GM19025 (cell line): Measurements from ENCODE around the gene BPIFA1.

Experiments
- ATAC-seq: cut with Tn5 transposase; IDR thresholded peaks from one replicate; pipeline ENCODE4 v1.9.1; 2021; ENCODE audit warnings: mild to moderate bottlenecking, low read depth, moderate library complexity; ENCODE audit not compliant: unreplicated experiment

BPIFA1 gene

DNA sequence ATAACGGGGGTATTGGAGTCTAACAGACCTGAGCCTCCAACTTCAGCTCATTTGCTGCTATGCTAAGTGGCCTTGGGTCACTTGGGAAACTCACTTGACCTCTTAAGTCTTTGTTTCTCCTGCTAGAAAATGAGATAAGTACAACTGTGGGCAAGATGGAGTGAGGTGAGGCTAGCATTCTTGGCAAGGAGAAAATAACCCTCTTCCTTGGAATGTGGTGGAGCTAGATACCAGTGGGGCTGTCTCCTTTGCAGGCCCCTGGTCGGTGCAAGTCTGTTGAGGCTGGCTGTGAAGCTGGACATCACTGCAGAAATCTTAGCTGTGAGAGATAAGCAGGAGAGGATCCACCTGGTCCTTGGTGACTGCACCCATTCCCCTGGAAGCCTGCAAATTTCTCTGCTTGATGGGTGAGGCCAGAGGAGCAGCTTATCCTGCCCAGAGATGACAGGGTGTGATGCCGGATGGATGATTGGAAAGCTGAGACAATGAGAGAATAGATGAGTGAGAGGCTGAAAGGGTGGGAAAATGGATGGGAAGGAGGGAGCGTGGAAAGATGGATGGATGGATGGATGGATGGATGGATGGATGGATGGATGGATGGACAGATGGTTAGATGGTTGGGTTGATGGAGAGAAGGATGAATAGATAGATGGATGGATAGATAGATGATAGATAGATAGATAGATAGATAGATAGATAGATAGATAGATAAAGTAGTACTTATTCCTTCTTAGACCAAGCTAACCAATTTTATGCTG, 4.4 kb downstream of the BPIFA1 start:
- ATAC-seq, result no peak

DNA sequence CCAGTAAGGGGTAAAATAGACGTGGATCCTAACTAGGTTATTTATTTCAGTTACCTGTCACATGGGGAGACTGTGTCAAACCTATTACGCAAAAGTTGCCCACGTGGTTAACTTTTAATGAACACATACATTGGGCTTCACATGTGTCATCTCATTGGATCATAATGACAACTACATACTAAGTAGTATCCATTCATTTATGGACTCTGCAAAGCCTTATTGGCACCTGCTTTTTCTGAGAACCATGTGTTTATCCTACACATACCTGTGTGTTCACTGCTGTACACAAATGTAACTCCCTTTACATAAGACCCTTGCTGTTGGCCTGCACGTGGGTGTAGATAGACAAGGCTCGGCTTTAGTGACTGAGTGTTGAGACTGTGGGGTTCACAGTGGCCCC, 5.1 kb downstream of the BPIFA1 start:
- ATAC-seq, result no peak

DNA sequence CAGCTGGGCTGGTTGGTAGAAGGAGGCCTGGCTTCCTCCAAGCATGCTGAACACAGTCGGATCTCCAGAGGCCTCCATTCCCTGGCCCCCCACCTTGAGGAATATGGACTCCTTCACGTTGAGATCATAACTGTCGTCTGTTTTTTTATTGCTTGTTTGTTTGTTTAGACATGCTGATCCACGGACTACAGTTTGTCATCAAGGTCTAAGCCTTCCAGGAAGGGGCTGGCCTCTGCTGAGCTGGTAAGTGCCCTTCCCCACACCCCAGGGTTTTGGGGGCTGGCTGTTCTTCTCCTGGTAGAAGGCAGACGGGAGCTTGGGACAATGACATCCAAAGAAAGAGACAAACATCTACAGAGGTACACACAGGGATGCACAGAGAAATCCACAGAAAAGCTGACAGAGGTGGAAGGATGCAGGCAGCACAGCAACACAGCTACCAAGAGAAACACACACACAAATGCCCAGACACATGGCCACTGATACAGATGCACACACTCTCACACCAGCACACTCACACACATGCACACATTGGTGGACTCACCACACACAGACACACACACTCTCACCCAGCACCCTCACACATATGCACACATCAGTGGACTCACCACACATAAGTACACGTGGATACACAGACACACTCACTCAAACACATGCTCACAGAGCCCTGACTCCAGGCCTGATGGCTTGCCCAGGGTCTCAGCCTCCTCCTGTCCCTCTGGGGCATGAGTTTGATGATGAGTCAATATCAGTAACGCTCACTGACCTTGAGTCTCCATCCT, 6.7 kb downstream of the BPIFA1 start:
- ATAC-seq, result no peak

DNA sequence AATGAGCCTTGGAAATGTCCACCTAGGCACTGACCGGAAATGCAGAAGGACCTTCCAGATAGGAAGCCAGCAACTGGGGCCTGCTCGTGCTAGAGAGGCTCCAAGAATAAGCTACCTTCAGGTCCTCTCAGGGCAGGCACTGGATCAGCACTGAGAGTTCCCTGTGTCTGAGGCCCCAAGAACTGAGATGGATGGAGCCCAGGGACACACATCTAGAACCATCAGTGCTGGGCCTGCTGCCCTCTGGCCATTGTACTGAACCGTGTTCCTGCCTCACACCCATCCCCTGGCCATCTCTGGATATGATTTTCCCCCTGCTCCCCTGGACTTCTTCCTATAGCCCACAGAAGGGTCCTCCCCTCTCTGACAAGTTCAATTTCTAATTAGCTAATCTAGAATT, 10.3 kb downstream of the BPIFA1 start:
- ATAC-seq, result no peak

DNA sequence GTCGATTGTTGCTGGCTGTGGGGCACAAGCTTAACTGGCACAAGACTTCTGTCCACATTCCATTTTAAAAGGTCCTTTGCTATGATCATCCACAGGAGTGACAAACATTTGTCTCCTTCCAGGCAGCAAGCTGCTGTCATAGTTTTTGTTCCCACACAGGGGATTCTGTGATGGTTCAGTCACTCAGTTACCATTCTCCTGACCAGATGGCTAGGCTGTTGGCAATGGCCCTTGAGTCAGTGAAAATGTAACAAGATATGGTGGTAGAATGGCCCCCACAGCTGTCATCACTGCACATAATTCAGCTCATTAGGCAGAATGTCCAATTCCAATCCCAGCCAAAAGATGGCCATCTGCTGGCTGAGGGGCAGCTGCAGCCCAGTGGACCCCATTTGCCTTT, 13.7 kb downstream of the BPIFA1 start:
- no peak for ATAC-seq

DNA sequence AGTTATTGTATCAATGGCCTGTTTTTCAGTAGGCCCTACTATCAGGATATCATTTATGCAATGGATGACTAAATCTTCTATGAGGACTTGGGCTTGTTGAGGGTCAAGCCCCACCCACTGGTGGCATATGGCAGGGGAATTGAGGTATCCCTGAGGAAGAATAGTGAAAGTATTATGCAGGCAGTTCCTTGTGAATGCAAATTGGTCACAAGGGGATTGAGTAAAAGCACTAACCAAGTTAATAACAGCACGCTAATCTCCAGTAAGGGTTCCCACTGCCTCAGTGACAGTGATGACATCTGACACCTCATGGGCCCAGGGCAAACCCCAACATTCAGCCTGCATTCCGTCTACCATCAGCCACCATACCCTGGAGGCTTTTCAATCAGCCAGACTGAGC, 14.9 kb downstream of the BPIFA1 start:
- no peak for ATAC-seq

DNA sequence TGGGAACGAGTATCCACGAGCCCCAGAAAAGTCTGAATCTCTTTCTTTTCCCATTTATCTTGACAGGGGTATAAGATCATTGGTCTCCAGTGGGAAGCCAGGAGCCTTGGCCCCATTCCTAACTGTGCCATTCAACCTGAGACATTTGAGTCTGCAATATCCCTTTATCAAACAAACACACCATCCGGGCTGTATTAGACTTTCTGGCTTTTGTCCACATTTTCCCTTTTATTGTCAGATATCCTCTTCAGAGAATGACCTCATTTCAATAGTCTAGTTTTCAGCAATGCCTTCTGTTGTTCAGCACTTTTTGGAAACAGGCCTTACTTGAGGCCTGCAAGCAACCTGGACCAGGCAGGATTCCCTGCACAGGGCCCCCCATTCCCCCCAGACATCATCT, 15.7 kb downstream of the BPIFA1 start:
- no peak for ATAC-seq

DNA sequence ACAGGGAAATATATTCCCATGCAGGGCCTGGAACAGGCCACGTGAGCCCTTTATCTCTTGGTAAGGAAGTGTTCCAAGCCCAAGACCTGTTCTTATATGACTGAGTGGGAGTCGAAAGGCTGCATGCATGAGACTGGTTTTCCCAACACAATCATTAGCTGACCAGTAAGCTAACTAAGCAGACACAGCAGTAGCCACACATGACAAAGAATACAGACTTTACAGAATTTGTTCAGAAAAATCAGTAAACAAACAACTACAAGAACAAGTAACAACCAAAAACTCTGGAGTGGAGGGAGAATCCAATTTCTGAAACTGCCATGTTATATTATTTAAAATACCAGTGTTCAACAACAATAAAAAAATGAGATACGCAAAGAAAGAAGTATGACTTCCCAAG, 16.7 kb downstream of the BPIFA1 start:
- no peak for ATAC-seq

DNA sequence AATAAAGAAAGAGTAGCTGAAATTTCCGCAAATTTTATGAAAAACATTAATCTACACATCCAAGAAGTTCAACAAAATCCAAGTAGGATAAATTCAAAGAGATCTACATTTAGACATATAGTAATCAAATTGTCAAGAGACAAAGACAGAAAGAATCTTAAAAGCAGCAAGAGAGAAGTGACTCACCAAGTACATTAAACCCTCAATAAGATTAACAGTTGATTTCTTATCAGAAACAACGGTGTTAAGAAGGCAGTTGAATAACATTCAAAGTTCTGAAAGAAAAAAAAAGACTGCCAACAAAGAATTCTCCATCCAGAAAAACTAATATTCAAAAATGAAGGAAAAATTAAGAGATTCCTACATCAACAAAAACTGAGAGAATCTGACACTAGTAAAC, 19.2 kb downstream of the BPIFA1 start:
- no peak for ATAC-seq

DNA sequence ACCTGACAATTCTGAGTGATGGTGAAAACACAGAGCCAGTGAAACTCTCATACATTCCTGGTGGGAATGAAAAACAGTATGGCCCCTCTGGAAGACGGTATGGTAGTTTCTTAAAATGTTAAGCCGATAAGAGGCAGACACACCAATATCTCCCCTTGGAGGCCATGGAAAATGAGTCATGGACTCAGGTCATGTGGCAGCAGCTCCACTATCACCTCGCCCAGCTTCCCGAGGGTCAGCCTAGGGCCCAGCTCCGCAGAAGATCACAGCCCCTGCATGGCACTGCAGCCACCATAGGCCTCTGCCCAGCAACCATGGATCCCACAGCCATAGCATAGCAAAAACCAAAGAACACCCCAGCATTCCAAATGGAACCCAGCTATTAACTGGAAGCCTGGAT, 21.4 kb downstream of the BPIFA1 start:
- no peak for ATAC-seq

DNA sequence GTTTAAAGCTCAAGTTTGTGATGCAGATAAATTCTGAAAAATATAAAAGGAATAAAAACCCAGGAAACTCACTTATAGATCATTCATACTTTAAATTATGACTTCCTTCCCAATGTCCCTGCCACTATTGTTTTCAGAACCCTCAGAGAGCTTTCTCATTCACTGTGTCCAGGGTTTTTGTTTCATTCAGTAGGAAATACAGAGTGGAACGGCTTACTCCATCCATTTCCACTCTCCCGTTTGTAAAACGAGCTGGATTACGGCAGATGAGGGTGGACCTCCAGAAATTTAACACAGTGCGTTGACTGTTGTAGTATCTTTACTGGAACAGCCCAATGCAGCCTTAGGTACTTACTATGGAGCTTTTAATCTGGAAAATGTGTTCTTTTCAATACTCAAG, 23.6 kb downstream of the BPIFA1 start:
- no peak for ATAC-seq

DNA sequence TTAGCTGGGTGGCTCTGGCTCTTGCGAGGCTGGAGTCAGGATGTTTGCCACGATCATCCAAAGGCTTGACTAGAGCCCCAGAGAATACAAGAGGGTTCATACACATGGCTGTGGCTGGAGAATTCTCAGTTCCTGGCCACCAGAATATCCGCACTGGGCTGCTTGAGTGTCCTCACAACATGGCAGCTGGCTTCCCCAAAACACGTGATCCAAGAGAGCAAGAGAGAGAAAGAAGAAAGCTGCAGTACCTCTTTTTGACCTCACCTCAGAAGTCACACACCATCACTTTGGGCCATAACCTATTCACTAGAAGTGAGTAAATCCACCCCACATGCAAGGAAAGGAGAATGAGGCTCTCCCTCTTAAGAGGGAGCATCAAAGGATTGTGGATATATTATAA, 25.7 kb downstream of the BPIFA1 start:
- no peak for ATAC-seq

DNA sequence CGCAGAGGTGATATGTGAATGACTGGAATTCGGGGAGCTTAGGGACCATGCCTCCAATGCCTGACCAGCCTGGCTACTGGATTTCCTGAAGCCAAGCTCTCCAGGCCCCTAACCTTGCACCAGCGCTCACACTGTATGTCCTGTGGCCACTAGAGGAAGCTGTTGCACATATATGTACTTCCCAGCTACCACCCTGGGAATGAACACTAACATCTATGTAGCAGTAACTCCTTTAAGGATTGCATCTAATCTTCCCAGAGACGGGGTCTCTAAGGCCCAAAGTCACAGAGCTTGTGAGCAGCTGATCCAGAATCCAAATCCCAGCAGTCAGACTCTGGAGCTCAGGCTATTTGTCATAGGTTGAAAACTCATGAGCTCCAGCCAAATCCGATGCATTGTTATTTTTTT, 26.9 kb downstream of the BPIFA1 start:
- no peak for ATAC-seq

DNA sequence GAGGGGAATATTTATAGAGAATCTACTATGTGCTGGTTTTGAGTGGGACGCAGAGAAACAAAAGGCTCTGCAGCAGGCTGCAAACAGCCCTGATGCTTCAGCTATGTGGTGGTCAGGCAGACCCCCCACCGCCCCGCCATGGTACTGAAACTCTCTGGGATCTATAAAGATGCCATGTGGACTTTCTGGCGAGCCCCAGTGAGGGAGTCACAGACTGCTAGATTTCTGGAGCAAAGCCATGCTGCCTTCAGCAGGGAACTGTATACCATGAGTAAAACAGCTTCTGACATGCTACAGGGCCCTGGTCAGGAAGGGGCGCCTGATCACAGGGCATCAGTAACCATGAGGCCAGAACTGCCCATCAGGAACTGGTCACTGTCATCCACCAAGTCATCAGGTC, 28.0 kb downstream of the BPIFA1 start:
- no peak for ATAC-seq

DNA sequence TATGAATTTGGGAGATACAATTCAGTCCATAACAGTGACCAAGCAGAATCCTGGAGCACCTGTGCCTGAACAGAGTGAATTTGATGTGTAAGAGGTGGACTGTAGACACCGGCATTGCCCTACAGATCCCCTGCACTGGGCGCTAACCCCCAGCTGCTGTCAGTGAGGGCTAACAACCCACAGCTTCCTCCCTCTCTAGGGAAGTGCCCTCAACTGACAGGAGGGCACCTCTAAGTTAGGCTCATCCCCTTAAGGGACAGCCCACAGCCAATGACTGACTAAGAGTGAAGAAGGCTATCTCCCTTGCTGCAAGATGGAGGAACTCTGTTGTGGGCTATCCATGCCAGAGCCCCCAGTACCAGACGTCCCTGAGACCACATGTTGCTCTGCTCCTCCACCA, 31.9 kb downstream of the BPIFA1 start:
- no peak for ATAC-seq

DNA sequence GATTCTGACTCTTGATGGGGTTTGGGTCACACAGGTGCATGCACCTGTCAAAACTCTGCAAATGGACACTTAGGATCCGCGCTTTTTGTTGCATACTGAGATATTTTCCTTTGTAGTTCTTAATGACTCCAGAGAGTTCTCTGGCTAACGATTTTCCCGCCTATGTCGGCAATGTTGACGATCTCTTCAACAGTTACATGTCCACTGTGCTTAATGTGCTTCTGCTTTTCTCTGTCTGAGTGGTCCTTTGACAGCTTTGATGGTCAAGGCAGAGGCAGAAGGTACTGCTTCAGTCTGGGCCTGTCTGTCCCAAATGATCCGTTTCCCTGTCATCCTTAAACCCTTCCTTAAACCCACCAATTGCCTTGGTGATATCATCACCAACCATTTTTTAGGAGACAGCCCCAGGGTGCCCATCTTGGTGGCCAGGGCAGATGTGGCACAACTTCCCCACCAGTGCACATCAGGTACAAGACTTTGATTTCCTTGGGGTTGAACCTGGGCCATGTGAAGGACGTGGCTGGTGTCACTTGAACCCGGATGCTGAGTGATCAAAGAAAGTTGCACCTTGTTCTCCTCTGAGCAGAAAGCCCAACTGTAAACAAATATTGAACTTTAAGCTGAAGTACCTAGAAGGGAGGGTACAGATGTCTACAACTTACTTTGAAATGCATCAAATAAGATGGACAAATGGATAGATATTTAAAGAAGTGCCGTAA, 36.5 kb downstream of the BPIFA1 start:
- ATAC-seq, result no peak

DNA sequence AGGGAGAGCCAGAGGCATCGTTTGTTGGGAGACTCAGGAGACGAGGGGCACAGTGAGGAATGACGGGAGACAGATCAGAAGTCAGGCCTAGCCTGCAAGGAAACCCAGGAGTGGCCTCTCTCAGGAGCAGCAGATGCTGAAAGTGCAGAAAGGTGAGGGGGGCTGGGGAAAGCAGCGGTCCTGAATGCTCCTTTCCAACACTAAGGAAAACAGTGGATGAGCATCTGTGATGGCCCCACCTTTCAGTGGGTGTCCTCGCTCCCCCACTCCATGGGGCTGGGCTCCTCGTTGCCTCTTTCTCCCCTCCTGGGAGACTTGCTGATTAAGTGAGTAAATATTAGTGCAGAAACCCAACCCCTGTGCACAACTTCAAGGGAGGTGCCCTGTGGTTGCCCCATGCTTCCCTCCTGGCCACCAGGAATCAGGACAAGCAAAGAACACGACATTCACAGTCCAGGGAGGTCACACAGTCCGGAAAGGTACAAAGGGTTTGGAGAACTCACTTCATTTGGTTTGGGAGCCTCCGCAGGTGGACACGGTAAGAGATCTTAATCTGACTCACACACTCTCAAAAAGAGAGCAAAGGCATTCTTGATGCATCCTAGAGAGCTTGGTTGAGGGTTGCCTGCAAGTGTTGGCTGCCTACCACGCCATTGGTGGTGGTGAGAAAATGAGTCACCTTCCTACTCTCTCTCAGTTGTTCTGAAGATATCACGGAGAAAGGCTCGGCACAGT, 37.5 kb downstream of the BPIFA1 start:
- no peak for ATAC-seq

DNA sequence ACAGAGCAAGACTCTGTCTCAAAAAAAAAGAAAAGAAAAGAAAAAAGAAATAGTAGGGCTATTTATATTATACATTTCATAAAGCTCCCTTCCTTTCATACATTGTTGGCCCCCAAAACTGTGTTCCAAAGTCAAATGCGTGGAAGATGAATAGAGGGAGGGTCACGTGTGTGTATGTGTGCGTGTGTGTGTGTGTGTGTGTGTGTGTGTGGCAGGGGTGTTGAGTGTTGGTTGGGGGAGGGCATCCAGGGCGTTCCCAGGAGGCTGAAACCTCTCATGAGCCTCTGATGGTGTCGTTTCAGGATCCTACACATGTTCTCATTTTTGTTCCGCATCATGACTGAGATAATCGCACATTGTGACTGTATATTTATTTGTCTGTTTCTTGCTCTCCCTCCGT, 39.4 kb downstream of the BPIFA1 start:
- ATAC-seq, result no peak

DNA sequence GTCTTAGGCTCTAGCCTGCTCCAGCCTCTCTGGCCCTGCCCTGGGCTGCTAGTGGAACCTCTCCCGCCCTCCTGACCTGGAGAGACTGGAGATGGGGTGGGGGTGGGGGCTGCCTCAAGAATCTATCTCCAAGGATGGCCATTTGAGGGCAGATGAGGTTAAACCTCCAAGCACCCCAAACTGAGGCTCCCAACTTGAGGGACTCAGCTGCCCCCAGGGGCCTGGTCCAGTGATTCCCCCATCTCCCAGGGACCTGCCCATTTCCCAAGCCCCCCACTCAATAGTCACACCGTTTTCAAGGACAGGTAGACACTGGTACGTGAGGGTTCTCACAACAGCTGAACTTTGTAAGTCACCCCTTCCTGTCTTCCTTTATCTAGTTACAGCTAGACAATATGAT, 40.1 kb downstream of the BPIFA1 start:
- no peak for ATAC-seq

DNA sequence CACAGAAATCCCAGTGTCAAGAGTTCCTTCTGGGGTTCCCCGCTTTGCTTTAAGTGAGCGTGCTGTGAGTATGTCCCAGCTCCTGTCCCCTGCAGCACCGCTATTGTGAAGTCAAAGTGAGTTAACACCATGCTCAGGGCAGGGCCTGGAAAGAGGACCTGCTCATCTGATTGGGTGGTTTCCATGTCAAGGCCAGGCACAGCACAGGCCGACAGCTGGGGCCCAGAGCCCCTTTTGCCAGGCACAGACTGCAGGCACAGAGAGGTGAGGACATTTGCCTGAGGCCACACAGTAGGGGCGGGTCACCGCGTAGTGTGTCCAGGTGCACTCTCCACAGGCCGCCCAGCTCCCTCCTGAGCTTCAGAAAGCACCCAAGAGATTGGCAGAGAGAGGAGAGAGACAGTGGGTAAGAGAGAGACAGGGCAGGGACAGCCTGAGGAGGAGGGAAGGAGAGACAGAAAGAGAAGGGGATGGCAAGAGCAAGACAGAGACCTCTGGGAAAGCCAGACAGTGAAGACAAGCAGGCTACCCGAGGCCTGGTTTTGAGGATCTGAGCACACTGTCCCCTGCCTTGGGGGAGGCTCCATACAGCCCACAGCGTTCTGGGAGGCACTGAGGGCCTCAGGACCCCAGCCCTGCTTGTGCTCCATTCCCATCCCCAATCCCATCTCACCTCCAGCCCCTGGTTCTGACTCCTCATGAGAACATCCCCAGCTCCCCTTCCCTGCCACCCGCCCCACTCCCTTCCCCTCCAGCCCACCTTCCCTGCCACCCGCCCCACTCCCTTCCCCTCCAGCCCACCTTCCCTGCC, 40.7 kb downstream of the BPIFA1 start:
- no peak for ATAC-seq
